Measurements from ENCODE around the gene MCL1. TPM values are rescaled to one million over a fixed set of nuclear protein-coding genes. Genes with fewer than 3 reads are reported as not detected.

The MCL1 gene
- total RNA-seq, 1 donor from 2014 or later = 186 TPM

DNA sequence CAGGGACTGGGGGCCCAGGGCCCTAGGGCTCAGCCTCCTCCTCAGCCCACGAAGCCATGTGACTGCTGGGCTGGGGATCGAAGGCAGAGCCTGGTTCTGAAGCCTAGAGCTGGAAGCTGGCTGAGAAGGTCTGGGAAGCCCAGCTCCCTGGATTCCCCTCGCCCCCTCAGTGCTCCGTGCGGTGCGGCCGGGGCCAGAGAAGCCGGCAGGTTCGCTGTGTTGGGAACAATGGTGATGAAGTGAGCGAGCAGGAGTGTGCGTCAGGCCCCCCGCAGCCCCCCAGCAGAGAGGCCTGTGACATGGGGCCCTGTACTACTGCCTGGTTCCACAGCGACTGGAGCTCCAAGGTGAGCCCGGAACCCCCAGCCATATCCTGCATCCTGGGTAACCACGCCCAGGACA lies 21.1 kb downstream of the MCL1 start:
- DNase-seq (ENCODE audit: low read depth) = no peak

DNA sequence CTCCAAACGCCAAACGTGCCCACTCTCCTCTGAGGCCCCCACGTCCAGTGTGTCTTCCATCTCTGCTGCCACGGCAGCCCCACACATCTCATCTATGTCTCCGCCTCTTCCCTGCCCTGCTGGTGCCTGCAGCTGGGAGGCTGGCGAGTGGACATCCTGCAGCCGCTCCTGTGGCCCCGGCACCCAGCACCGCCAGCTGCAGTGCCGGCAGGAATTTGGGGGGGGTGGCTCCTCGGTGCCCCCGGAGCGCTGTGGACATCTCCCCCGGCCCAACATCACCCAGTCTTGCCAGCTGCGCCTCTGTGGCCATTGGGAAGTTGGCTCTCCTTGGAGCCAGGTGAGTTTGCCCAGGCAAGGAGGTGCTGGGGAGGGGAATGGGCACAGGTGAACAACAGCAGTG lies 21.6 kb downstream of the MCL1 start:
- DNase-seq (ENCODE audit: low read depth) = no peak

DNA sequence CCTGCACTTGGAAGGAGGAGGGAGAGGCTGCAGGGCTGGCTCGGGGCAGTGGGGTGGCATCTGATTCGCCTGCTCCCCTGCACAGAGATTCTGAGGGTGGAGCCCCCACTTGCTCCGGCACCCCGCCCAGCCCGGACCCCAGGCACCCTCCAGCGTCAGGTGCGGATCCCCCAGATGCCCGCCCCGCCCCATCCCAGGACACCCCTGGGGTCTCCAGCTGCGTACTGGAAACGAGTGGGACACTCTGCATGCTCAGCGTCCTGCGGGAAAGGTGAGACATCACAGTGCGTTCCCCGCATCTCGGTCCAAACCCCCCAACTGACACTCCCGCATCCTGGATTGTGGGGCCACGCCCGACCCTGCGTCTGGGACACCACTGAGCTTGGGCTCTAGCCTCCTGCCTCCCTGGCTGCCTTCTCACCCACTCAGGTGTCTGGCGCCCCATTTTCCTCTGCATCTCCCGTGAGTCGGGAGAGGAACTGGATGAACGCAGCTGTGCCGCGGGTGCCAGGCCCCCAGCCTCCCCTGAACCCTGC lies 22.3 kb downstream of the MCL1 start:
- no peak for DNase-seq (ENCODE audit: low read depth)

DNA sequence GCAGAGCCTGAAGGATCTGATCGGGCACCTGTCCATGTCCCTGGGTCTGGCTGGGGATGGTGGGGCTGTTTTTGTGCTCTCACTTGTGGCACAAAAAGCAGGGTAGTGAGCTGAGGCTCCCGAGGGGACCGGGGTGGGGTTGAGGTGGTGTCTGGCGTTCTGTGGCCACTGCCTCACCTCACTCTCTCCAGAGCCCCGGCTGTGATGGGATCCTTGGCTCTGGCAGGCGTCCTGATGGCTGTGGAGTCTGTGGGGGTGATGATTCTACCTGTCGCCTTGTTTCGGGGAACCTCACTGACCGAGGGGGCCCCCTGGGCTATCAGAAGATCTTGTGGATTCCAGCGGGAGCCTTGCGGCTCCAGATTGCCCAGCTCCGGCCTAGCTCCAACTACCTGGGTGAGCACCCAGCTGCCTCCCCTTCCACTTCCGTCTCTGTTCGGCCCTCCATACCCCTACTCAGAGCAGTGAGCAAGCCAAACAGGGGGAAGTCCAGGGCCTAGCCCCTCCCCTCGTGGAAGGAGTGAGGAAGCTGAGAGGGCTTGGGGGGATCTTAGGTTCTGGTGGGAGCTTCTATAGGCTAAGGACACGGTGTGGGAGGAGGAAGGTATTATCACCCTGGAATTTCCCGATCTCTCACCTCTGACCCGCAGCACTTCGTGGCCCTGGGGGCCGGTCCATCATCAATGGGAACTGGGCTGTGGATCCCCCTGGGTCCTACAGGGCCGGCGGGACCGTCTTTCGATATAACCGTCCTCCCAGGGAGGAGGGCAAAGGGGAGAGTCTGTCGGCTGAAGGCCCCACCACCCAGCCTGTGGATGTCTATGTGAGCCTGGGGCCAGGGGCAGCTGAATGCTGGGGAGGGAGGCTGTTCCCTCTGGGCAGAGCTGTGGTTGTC lies 23.2 kb downstream of the MCL1 start:
- DNase-seq (ENCODE audit: low read depth) = no peak

DNA sequence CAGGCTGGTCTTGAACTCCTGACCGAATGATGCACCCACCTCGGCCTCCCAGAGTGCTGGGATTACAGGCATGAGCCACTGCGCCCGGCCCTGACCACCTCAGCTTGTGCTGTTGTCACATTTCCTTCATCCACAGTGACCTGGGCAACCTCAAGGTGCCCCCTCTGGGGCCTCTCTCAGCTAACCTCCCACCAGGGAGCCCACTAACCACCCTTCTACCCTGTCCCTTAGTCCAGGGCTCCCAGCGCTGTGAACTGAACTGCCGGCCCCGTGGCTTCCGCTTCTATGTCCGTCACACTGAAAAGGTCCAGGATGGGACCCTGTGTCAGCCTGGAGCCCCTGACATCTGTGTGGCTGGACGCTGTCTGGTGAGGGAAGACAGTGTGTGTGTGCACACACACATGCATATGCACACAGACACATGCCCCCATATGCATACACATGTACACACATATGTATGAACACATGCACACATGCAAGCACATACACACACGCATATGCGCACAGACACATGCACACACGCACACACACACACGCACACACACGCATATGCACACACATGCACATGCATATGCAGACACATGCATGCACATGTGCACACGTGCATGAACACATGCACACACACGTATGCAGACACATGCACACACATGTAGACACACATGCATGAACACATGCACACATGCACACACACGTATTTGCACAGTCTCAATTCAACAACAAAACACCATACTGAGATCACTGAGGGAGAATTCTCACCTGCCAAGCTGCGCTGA lies 24.0 kb downstream of the MCL1 start:
- DNase-seq (ENCODE audit: low read depth) = no peak

DNA sequence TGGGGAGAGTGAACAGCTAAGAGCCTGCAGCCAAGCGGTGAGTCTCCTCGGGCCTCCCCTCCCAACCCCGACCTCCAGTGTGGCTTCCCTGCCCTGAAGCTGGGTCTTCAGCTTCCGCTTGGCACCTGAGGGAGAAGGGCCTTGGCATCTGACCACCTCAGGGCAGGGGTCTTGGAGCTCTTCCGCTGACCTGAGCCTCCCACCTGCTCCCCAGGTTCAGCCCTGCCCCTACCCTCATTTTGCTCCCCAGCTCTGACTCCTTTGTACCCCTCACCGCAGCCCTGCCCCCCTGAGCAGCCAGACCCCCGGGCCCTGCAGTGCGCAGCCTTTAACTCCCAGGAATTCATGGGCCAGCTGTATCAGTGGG lies 25.3 kb downstream of the MCL1 start:
- no peak for DNase-seq (ENCODE audit: low read depth)

DNA sequence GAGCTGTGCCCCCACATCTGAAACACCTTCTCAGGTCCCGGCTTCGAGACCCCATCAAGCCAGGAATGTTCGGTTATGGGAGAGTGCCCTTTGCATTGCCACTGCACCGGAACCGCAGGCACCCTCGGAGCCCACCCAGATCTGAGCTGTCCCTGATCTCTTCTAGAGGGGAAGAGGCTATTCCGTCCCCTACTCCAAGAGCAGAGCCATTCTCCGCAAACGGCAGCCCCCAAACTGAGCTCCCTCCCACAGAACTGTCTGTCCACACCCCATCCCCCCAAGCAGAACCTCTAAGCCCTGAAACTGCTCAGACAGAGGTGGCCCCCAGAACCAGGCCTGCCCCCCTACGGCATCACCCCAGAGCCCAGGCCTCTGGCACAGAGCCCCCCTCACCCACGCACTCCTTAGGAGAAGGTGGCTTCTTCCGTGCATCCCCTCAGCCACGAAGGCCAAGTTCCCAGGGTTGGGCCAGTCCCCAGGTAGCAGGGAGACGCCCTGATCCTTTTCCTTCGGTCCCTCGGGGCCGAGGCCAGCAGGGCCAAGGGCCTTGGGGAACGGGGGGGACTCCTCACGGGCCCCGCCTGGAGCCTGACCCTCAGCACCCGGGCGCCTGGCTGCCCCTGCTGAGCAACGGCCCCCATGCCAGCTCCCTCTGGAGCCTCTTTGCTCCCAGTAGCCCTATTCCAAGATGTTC lies 25.9 kb downstream of the MCL1 start:
- no peak for DNase-seq (ENCODE audit: low read depth)

DNA sequence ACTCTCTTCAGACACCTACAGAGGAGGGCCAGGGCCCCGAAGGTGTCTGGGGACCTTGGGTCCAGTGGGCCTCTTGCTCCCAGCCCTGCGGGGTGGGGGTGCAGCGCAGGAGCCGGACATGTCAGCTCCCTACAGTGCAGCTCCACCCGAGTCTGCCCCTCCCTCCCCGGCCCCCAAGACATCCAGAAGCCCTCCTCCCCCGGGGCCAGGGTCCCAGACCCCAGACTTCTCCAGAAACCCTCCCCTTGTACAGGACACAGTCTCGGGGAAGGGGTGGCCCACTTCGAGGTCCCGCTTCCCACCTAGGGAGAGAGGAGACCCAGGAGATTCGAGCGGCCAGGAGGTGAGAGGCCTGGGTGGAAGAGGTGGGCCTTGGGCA lies 26.5 kb downstream of the MCL1 start:
- no peak for DNase-seq (ENCODE audit: low read depth)

DNA sequence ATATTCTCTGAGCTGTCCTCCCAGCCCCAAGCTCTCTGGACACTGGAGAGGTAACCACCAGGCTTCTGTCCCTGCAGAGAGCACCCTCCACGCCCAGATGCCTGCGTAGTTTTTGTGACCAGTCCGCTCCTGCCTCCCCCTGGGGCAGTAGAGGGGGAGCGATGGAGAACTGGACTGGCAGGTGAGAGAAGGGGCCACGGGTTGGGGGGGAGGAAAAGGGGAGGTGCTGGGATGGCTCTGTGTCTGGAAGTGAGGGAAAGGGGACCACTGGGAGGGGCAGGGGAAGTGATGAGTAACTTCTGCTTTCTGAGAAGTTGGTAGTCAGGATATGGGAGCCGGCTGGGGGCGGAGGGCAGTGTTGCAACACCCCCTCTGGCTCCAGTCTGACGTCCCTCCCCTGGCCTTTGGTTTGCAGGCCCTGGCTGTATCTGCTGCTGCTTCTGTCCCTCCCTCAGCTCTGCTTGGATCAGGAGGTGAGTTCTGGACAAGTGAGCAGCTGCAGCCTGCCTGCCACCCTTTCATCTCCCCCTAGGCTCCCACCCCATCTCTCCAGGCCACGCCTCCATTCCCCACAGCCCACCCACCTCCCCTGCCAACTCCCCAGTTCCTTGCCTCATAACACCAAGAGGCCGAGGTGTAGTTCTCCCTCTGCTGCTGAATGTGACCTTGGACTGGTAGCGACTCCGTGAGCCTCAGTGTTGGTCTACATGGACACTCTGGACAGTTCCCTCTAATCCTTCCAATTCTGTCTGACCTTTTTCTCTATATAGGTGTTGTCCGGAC lies 27.1 kb downstream of the MCL1 start:
- DNase-seq (ENCODE audit: low read depth) = peak; percentile 66

DNA sequence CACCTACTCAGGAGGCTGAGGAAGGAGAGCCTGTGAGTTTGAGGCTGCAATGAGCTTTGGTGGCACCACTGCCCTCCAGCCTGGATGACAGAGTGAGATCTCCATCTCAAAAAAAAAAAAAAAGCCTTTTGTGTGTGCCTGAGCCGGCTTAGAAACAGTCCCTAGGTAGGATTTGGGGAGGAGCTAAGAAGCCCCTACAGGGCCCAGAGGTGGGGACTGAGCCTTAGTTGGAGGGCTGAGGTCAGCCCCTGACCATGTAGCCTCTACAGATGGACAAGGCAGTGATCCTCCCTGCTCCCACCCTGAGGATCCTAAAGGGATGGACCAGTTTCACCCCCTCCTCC lies 27.7 kb downstream of the MCL1 start:
- peak; percentile 3 for DNase-seq (ENCODE audit: low read depth)

DNA sequence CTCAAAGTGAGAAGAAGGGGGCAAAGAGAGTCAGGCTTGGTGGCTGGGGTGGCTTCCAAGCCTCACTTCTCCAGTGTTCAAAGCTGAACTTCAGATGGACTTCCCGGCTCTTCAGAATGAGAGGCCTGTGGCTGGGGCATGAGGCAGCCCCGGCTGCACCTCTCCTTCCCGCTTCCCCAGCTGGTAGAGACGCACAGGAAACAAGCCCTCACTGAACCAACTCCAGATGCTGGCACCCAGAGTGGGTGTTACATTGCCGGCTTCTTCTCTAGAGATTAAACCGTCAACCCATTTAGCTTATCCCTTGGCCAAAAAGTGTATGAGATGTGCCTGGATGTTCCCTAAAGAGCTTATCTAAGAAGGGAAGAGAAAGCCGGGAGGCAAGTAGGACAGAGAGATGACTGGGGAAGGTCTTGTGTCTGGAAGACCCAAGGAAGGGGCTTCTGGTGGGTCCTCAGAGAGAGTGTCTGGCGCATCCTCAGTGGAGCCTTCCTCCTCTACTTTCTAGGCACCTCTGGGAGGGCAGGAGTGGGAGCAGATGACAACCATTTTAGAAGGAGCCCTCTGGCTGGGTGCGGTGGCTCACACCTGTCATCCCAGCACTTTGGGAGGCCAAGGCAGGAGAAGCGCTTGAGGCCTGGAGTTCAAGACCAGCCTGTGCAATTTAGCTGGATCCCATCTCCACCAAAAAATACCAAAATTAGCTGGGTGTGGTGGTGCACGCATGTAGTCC lies 28.2 kb downstream of the MCL1 start:
- peak; percentile 5 for DNase-seq (ENCODE audit: low read depth)

DNA sequence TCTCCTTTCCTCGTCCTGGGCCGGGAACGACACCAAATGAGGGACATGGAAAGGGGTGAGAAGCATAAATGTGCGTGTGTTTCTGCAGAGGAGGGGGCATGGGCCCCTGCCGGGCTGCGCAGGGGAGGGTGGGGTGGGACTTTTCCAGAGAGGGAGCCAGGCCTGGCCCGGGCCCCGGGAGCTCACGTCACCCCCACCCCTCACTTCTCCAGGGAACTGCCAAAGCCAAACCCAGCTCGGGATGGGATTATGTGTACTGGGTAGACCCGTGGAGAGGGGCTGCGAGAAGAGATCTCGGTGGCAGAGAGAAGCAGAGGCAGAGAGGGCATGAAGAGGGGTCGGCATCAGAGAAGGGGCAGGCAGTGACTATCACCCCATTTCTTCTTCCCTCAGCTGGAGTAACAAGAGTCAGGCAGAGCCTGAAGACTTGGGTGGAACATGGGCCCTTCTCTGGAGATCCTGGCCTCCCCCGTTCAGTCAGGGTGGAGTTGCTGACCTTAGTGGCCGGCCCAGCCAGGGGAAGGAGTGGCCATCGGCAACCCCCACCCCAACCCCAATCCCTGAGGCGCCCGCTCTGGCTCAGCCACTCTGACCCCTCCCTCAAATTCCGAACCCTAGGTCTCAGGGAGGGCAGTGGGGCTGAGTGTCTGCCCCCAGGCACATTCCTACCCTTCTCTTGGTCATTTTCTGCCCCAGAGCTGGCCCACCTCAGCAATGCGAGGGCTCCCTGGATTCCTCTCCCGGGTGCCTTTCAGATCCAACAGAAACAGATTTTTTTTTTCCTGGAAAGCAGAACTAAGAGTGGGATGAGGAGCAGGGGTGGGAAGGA lies 29.0 kb downstream of the MCL1 start:
- peak; percentile 14 for DNase-seq (ENCODE audit: low read depth)

DNA sequence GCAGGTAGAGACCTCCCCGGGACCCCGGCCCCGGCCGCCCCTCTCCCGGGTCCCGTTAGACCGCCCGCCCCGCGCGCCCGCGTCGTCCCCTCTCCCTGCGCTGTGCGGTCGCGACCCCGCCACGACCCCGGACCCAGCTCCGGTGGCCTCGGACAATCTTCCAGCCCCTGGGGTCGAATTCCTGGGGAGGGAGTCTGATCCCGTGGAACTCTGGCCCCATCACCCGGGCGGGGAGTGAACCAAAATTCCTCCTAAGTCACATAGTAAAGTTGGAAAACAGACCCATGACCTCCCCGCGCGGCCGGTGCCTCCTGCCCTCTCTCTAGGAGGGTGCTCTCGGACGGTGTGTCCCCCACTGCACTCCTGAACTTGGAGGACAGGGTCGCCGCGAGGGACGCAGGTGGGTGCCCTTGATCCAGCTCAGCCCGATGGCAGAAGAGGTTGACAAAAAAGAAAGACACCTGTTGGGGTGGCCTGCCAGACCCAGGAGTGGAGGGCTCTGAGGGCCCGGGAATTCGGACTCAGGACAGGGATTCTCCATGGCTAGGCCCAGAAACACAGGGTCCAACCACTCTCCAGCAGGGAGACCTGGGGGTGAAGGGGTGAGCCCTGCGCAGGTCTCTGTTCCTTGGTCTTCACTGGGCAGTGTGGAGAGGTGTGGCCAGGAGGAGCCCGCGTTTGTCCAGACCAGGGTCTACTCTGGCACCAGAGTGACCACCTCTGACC lies 29.8 kb downstream of the MCL1 start:
- DNase-seq (ENCODE audit: low read depth) = peak; percentile 52

DNA sequence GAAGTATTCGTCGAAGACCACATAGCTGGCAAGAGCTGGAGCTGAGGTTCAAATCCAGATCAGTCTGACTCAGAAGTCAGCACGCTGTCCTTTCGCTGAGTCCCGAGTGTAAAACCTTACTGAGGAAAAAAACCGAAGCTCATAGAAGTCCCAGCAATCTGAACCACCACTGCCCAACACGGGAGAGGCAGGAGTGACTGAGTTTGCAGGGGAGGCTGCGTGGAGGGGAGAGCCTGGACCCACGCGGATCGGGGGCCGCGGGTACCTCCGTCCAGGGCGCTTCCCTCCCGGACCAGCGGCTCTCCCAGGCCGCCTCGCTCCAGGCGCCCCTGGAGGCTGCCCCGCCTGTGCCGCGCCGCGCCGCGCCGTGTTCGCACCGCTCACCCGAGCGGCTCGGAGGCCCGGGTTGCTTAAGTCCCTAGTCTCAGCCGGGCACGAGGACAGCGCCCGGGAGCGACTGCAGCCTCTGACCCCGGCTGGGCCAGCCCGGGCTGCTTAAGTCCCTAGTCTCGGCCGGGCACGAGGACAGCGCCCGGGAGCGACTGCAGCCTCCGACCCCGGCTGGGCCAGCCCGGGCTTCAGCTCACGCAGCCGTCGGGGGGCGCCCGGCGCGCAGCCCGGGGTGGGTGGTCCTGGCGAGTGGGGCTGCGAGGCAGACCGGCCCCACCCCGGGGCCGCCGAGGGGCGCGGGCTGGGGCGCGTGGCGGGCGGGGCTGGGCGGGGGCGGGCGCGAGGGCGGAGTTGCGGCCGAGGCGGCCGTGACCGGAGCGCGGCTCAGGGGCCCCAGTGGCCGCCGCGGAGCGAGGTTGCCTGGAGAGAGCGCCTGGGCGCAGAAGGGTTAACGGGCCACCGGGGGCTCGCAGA lies 30.5 kb downstream of the MCL1 start, which contains the start of gene ADAMTSL4:
TSS of gene ADAMTSL4 (plus strand) at position 777 of the 864 bp plus-strand sequence. CDS start 2,881 bp downstream, outside the sequence.
- DNase-seq (ENCODE audit: low read depth) = peak; percentile 80

DNA sequence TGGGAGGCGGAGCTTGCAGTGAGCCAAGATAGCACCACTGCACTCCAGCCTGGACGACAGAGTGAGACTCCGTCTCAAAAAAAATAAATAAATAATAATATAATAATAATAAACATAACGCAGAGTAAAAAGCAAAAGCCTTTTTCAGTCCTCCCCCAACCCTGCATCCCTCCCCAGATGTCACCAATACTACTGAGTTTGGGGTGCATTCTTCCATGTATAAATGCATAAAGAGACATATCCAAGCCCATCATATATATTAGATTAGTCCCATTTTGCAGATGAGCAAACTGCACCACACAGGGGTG lies 31.1 kb downstream of the MCL1 start:
- DNase-seq (ENCODE audit: low read depth) = no peak

DNA sequence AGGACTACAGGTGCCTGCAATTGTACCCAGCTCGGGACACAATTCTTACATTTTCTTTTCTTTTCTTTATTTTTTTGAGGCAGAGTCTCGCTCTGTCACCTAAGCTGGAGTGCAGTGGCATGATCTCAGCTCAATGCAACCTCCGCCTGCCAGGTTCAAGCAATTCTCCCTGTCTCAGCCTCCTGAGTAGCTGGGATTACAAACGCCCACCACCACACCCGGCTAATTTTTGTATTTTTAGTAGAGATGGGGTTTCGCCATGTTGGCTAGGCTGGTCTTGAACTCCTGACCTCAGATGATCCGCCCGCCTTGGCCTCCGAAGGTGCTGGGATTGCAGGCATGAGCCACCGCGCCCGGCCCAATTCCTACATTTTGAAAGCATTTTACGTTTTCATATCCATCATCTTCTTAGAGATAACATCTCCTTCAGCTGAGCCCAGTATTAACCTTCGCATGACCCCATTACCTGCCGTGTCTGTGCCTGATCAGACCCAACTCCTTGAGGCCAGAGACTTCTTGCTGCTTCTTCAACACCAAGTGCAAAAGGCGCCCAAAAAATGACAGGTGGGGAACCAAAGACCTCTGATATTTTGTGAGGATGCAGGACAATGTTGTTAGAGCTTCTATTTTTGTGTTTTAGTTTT lies 33.0 kb downstream of the MCL1 start:
- no peak for DNase-seq (ENCODE audit: low read depth)

DNA sequence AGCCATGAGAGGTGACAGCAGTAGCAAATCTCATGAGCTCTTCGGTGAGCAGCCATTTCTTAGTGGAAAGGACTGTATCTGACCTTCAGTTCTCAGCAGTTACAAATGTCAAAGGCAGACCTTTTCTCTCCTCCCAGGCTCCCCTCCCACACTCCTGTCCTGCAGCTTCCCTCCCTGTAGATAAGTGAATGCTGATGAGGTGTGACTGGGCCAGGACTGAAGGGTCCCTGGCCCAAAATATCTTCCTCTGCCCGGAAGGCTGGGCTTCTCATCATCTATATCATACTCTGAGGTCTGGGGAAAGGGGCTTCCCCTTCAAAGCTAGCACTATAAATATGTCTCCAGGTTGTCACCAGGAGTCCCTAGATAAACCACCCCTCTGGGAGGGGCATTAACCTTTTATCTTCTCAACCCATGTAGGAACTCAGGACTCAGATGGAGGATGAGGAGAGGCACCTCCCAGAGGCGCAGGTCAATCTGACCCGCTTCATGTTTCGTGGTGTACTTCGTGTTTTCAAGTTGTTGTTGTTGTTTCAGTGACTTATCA lies 33.9 kb downstream of the MCL1 start:
- DNase-seq (ENCODE audit: low read depth) = no peak

Measured in myocyte (in vitro differentiated cells).